ENCODE data around the gene TRIM62.

Gene TRIM62

GRCh38 chr1:33170351-33171274 lies 11.2 kb downstream of the TRIM62 start:
- Histone ChIP-seq H3K27ac (ENCODE audit: low read length) (no peak overlapping the region), H3K27me3 (ENCODE audit: control insufficient read depth in 1 of 2, insufficient read depth in 2 of 2, low read length in 2 of 2) (no peaks in the 10 kb centered on the region), H3K9ac (ENCODE audit: low read length in 2 of 2) (no peak overlapping the region), H3K4me1 (ENCODE audit: control insufficient read depth, insufficient read depth, low read length) (peaks cover 4% of the 10 kb centered on the region), H3K9me3 (ENCODE audit: control insufficient read depth in 2 of 2, low read length in 2 of 2) (peaks cover 0 to 3% of the 10 kb centered on the region in 2 donors), H3K4me3 (ENCODE audit: low read length in 2 of 2) (no peak overlapping the region), H3K36me3 (ENCODE audit: control insufficient read depth in 2 of 2, insufficient read depth in 2 of 2, low read length in 2 of 2) (peaks cover 0 to 8% of the 10 kb centered on the region in 2 donors)

DNA sequence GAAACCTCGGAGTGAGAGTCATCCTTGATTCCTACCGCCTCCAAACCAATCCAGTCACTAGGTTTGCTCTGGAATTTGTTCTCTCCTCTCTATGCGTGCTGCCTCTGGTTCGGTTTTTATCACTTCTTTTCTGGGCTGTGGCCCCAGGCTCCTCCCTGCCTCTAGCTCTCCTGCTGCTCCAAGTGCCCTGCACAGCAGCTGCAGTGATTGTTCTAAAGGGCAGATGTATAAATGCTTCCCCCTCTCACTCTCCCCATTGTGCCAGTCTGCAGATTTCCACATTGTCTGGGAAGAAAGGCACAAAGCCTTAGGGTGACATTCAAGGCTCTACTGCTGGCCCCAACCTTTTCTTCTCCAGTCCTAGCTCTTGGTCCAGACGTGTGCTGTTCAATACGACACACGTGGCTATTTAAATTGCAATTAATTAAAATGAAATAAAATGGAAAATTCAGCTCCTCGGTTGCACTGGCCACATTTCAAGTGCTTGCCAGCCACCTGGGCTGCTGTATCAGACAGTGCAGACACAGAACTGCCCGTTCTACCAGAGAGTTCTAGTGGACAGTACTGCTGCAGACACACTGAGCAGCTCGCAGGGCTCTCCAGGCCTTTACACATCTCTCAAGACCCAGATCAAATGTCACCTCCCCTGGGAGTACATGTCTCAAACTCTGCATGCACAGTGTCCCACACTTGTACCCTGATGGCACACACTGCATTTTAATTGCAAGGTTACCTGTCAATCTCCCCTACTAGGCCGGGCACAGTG lies 12.4 kb downstream of the TRIM62 start:
- Histone ChIP-seq H3K4me1 (ENCODE audit: control insufficient read depth, insufficient read depth, low read length) (peaks cover 4% of the 10 kb centered on the region), H3K9me3 (ENCODE audit: control insufficient read depth in 2 of 2, low read length in 2 of 2) (peaks cover 0 to 3% of the 10 kb centered on the region in 2 donors), H3K36me3 (ENCODE audit: control insufficient read depth in 2 of 2, insufficient read depth in 2 of 2, low read length in 2 of 2) (peaks cover 0 to 8% of the 10 kb centered on the region in 2 donors), H3K9ac (ENCODE audit: low read length in 2 of 2) (no peak overlapping the region), H3K27me3 (ENCODE audit: control insufficient read depth in 1 of 2, insufficient read depth in 2 of 2, low read length in 2 of 2) (no peaks in the 10 kb centered on the region), H3K4me3 (ENCODE audit: low read length in 2 of 2) (no peak overlapping the region), H3K27ac (ENCODE audit: low read length) (no peak overlapping the region)

GRCh38 chr1:33168556-33169289 lies 13.1 kb downstream of the TRIM62 start:
- no peak overlapping the region for H3K27ac ChIP-seq (ENCODE audit: low read length)
- peaks cover 0 to 10% of the 10 kb centered on the region in 2 donors for H3K36me3 ChIP-seq (ENCODE audit: control insufficient read depth in 2 of 2, insufficient read depth in 2 of 2, low read length in 2 of 2)
- no peak overlapping the region for H3K4me3 ChIP-seq (ENCODE audit: low read length in 2 of 2)
- H3K9ac ChIP-seq (ENCODE audit: low read length in 2 of 2), result no peak overlapping the region
- H3K4me1 ChIP-seq (ENCODE audit: control insufficient read depth, insufficient read depth, low read length), result peaks cover 4% of the 10 kb centered on the region
- no peaks in the 10 kb centered on the region for H3K27me3 ChIP-seq (ENCODE audit: control insufficient read depth in 1 of 2, insufficient read depth in 2 of 2, low read length in 2 of 2)
- H3K9me3 ChIP-seq (ENCODE audit: control insufficient read depth in 2 of 2, low read length in 2 of 2), result peaks cover 0 to 3% of the 10 kb centered on the region in 2 donors

DNA sequence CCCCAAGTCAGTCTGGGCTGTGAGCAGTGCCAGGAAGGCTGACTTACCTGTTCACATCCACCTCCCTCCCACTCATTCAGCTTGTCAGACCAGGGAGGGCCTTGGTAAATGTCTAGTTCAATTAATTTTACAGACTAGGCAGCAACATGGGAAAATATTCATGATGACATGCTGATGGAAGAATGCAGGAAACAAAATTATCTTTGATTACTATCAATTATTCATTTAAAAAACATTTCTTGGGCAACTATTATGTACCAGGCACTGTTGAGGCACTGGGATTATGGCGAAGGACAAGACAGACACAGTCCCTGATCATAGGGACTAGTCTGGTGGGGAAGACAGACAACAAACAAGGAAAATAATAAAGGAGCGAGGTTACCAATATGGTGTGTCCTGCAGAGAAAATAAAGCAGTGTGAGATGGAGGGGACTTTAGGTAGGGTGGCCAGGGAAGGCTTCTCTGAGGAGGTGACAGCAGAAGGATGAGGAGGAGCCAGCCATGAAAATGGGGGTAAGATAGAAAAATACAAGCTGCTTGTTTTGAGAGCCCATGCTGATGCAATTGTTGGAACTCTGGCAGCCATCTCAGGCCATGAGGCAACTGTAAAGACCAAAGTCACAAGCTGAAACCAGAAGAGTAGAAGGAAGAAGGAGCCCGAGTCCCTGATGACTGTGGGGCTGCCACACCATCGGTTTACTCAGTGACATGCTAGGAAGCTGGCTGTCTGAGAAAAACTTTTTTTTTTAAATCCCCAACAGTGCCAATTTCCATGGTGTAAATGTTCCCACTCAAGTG lies 14.0 kb downstream of the TRIM62 start:
- Histone ChIP-seq H3K27me3 (ENCODE audit: control insufficient read depth in 1 of 2, insufficient read depth in 2 of 2, low read length in 2 of 2) (no peaks in the 10 kb centered on the region), H3K4me3 (ENCODE audit: low read length in 2 of 2) (no peak overlapping the region), H3K36me3 (ENCODE audit: control insufficient read depth in 2 of 2, insufficient read depth in 2 of 2, low read length in 2 of 2) (peaks cover 0 to 10% of the 10 kb centered on the region in 2 donors), H3K9me3 (ENCODE audit: control insufficient read depth in 2 of 2, low read length in 2 of 2) (peaks cover 0 to 3% of the 10 kb centered on the region in 2 donors), H3K27ac (ENCODE audit: low read length) (no peak overlapping the region), H3K9ac (ENCODE audit: low read length in 2 of 2) (no peak overlapping the region), H3K4me1 (ENCODE audit: control insufficient read depth, insufficient read depth, low read length) (peaks cover 4% of the 10 kb centered on the region)

GRCh38 chr1:33165809-33166208 lies 16.0 kb downstream of the TRIM62 start:
- H3K4me3 ChIP-seq (ENCODE audit: low read length in 2 of 2), result no peak overlapping the region
- H3K36me3 ChIP-seq (ENCODE audit: control insufficient read depth in 2 of 2, insufficient read depth in 2 of 2, low read length in 2 of 2), result peaks cover 0 to 10% of the 10 kb centered on the region in 2 donors
- no peak overlapping the region for H3K27ac ChIP-seq (ENCODE audit: low read length)
- H3K9me3 ChIP-seq (ENCODE audit: control insufficient read depth in 2 of 2, low read length in 2 of 2), result peaks cover 0 to 3% of the 10 kb centered on the region in 2 donors
- no peaks in the 10 kb centered on the region for H3K27me3 ChIP-seq (ENCODE audit: control insufficient read depth in 1 of 2, insufficient read depth in 2 of 2, low read length in 2 of 2)
- peaks cover 10% of the 10 kb centered on the region for H3K4me1 ChIP-seq (ENCODE audit: control insufficient read depth, insufficient read depth, low read length)
- H3K9ac ChIP-seq (ENCODE audit: low read length in 2 of 2), result no peak overlapping the region

GRCh38 chr1:33165209-33165608 lies 16.6 kb downstream of the TRIM62 start:
- no peaks in the 10 kb centered on the region for H3K27me3 ChIP-seq (ENCODE audit: control insufficient read depth in 1 of 2, insufficient read depth in 2 of 2, low read length in 2 of 2)
- peaks cover 9% of the 10 kb centered on the region for H3K4me1 ChIP-seq (ENCODE audit: control insufficient read depth, insufficient read depth, low read length)
- peaks cover 0 to 10% of the 10 kb centered on the region in 2 donors for H3K36me3 ChIP-seq (ENCODE audit: control insufficient read depth in 2 of 2, insufficient read depth in 2 of 2, low read length in 2 of 2)

DNA sequence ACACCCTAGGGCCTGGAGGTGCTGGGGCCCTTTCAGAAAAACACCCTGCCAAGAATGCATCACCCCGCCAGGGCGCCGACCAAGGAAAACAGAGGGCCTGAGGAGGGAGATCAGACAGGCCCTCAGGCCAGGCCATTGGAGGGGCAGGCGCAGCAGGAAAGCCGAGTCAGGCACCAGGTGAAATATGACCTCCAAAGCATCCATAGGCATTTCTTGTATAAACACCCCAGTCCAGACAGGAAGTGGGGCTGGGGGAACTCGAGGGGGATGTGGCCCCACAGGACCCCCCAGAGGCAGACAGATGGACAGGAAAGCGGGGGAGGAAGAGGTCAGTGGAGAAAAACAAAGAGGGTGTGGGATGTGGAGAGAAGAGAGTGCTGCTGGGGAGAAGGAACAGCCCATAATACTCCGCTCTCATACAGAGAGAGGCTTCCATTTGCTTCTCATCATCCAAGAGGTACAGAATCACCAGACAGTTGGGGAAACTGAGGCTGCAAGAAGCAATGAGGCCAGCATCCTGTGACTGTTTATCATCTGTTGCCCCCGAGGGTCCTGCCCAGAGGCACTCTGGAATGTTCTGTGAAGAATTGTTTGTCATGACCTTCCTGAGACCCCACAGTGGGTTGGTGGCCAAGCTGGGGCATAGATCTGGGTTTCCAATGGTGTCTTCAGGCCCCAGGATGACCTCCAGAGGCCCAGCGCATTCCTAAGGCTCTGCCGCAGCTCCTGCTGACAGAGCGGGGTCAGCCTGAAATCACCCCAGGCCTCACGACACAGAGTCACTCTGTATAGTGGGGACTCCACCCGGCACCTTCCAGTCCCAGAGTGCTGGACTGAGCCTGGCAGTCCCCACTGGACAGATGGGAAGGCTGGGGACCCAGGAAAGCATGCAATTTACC lies 18.0 kb downstream of the TRIM62 start:
- Histone ChIP-seq H3K4me3 (ENCODE audit: low read length in 2 of 2) (no peak overlapping the region), H3K36me3 (ENCODE audit: control insufficient read depth in 2 of 2, insufficient read depth in 2 of 2, low read length in 2 of 2) (peaks cover 0 to 14% of the 10 kb centered on the region in 2 donors), H3K4me1 (ENCODE audit: control insufficient read depth, insufficient read depth, low read length) (peaks cover 9% of the 10 kb centered on the region), H3K9me3 (ENCODE audit: control insufficient read depth in 2 of 2, low read length in 2 of 2) (peaks cover 0 to 3% of the 10 kb centered on the region in 2 donors), H3K9ac (ENCODE audit: low read length in 2 of 2) (no peak overlapping the region), H3K27me3 (ENCODE audit: control insufficient read depth in 1 of 2, insufficient read depth in 2 of 2, low read length in 2 of 2) (no peaks in the 10 kb centered on the region), H3K27ac (ENCODE audit: low read length) (no peak overlapping the region)

More at GRCh38 chr1:33165209-33165608, 16.6 kb downstream of the TRIM62 start:
- Histone ChIP-seq H3K27ac (ENCODE audit: low read length) (no peak overlapping the region), H3K4me3 (ENCODE audit: low read length in 2 of 2) (no peak overlapping the region), H3K9me3 (ENCODE audit: control insufficient read depth in 2 of 2, low read length in 2 of 2) (peaks cover 0 to 3% of the 10 kb centered on the region in 2 donors), H3K9ac (ENCODE audit: low read length in 2 of 2) (no peak overlapping the region)

- Histone ChIP-seq H3K4me1 (ENCODE audit: control insufficient read depth, insufficient read depth, low read length) (peaks cover 9% of the 10 kb centered on the region), H3K36me3 (ENCODE audit: control insufficient read depth in 2 of 2, insufficient read depth in 2 of 2, low read length in 2 of 2) (peaks cover 5 to 11% of the 10 kb centered on the region in 2 donors), H3K27me3 (ENCODE audit: control insufficient read depth in 1 of 2, insufficient read depth in 2 of 2, low read length in 2 of 2) (no peaks in the 10 kb centered on the region), H3K9me3 (ENCODE audit: control insufficient read depth in 2 of 2, low read length in 2 of 2) (no peaks in the 10 kb centered on the region), H3K9ac (ENCODE audit: low read length in 2 of 2) (no peak overlapping the region), H3K27ac (ENCODE audit: low read length) (no peak overlapping the region), H3K4me3 (ENCODE audit: low read length in 2 of 2) (no peak overlapping the region)
Measured at GRCh38 chr1:33162141-33162540, 19.7 kb downstream of the TRIM62 start.

DNA sequence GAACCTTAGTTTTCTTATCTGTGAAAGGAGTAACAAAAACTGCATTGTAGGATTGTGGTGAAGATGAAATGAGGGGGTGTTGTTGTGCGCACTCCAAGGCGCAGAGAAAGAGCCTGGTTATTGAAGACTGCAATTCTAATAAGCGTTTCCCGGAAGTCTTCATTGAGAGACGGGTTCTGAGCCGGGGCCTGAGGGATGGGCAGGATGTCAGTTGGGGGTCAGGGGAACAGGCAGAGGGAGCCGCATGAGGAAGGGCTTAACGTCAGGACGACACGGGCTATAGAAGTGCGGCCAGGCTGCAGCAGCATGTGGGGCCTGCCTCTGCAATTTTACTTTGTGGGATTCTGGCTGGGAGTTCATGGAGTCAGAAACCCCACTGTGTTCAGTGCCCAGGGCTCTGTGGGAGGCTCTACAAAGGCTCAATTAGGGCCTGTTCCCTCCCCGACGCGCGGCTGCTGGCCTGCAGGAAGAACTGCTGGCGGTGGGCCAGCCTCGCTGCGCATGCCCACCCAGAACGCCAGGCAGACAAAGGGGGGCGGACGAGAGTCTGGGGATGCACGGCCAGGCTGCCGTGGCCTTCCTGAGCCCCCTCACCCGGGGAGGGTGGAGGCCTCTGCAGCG lies 20.7 kb downstream of the TRIM62 start:
- Histone ChIP-seq H3K27me3 (ENCODE audit: control insufficient read depth in 1 of 2, insufficient read depth in 2 of 2, low read length in 2 of 2) (no peaks in the 10 kb centered on the region), H3K4me1 (ENCODE audit: control insufficient read depth, insufficient read depth, low read length) (peaks cover 12% of the 10 kb centered on the region), H3K9ac (ENCODE audit: low read length in 2 of 2) (peak overlapping the region; percentile 35 to 51), H3K9me3 (ENCODE audit: control insufficient read depth in 2 of 2, low read length in 2 of 2) (no peaks in the 10 kb centered on the region), H3K36me3 (ENCODE audit: control insufficient read depth in 2 of 2, insufficient read depth in 2 of 2, low read length in 2 of 2) (peaks cover 5 to 12% of the 10 kb centered on the region in 2 donors), H3K27ac (ENCODE audit: low read length) (no peak overlapping the region), H3K4me3 (ENCODE audit: low read length in 2 of 2) (peak overlapping the region in 1 of 2 donors; percentile 49)

Measured in stomach smooth muscle (tissue), 2 donors.